ENCODE measurements around the gene GABRG3.

GABRG3 gene

GRCh38 chr15:27538325-27538724, 567.3 kb downstream of the GABRG3 start:
- TF ChIP-seq CTCF (conservative IDR thresholded peaks at IDR 0.05; ENCODE audit: control insufficient read depth, insufficient read depth, low read depth, low read length) = no peak
- no peak overlapping the region for H3K4me3 ChIP-seq (ENCODE audit: control insufficient read depth, low read depth, low read length)
- no peak for DNase-seq (ENCODE audit: low read depth)

- TF ChIP-seq CTCF (conservative IDR thresholded peaks at IDR 0.05; ENCODE audit: control insufficient read depth, insufficient read depth, low read depth, low read length) = no peak
- DNase-seq (ENCODE audit: low read depth) = no peak
- no peak overlapping the region for H3K4me3 ChIP-seq (ENCODE audit: control insufficient read depth, low read depth, low read length)
Observed at GRCh38 chr15:27541581-27541980, 570.6 kb downstream of the GABRG3 start.

- no peak overlapping the region for H3K4me3 ChIP-seq (ENCODE audit: control insufficient read depth, low read depth, low read length)
- TF ChIP-seq CTCF (conservative IDR thresholded peaks at IDR 0.05; ENCODE audit: control insufficient read depth, insufficient read depth, low read depth, low read length) = no peak
- no peak for DNase-seq (ENCODE audit: low read depth)
Observed at GRCh38 chr15:27545494-27546255, 574.7 kb downstream of the GABRG3 start.

GRCh38 chr15:27549746-27550145, 578.8 kb downstream of the GABRG3 start:
- no peak for DNase-seq (ENCODE audit: low read depth)
- no peak overlapping the region for H3K4me3 ChIP-seq (ENCODE audit: control insufficient read depth, low read depth, low read length)
- no peak for TF ChIP-seq CTCF (conservative IDR thresholded peaks at IDR 0.05; ENCODE audit: control insufficient read depth, insufficient read depth, low read depth, low read length)

- no peak overlapping the region for H3K4me3 ChIP-seq (ENCODE audit: control insufficient read depth, low read depth, low read length)
- no peak for TF ChIP-seq CTCF (conservative IDR thresholded peaks at IDR 0.05; ENCODE audit: control insufficient read depth, insufficient read depth, low read depth, low read length)
- no peak for DNase-seq (ENCODE audit: low read depth)
Observed at GRCh38 chr15:27550635-27551034, 579.7 kb downstream of the GABRG3 start.

- H3K4me3 ChIP-seq (ENCODE audit: control insufficient read depth, low read depth, low read length) = no peak overlapping the region
- no peak for TF ChIP-seq CTCF (conservative IDR thresholded peaks at IDR 0.05; ENCODE audit: control insufficient read depth, insufficient read depth, low read depth, low read length)
- no peak for DNase-seq (ENCODE audit: low read depth)
Observed at GRCh38 chr15:27561816-27562215, 590.8 kb downstream of the GABRG3 start.
